Measurements from ENCODE around the gene GJA4.
"Not testable (repeated sequence)": the region's sequence is repeated elsewhere in the genome, so short reads cannot be mapped to it uniquely, and the experiment has no call there.

Gene GJA4

GRCh38 chr1:34792424-34792823 lies 375 bp upstream of the GJA4 start:
- no peak for DNase-seq

GRCh38 chr1:34794001-34794789 lies 1.4 kb downstream of the GJA4 start:
- no peak for DNase-seq

GRCh38 chr1:34794790-34795180 lies 2.0 kb downstream of the GJA4 start:
- DNase-seq = no peak

GRCh38 chr1:34795916-34796315 lies 3.1 kb downstream of the GJA4 start:
- no peak for DNase-seq

GRCh38 chr1:34796990-34797389 lies 4.2 kb downstream of the GJA4 start:
- no peak for DNase-seq

DNA sequence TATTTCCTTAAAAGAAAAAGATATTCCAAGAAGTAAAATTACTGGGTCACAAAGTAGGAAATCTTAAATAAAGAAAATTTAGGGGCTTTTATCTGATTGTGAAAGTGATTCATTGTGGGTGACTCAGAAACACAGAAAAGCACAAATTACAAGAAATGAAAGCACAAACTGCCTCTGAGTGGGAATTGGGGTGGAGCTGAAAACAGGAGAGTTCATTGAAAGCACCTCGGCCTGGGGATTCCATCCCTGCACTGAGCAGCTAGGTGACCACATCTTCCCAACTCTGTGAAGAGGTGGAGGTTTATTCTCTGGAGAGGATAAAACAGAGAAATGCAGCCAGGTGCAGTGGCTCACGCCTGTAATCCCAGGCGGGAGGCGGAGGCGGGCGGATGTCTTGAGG lies 7.4 kb downstream of the GJA4 start:
- DNase-seq = no peak

- no peak for DNase-seq
These were observed 11.0 kb downstream of the GJA4 start for GRCh38 chr1:34803770-34804169.

DNA sequence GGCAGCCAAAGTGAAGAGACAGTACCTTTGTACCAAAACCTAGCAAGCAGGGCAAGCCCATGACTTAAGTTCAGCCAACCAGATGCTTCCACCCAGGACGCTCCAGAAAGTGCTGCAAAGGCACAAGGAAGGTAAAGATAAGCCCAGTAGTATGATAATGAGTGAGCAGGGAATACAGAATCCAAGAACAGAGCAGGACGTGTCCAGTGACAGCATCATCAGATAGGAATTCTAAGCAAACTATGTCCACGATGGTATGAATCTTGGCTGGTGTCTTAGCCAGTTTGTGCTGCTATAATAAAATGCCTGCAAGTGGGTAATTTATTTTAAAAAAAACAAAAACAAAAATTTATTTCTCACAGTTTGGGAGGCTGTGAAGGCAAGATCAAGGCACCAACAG lies 13.6 kb downstream of the GJA4 start:
- DNase-seq = no peak

DNA sequence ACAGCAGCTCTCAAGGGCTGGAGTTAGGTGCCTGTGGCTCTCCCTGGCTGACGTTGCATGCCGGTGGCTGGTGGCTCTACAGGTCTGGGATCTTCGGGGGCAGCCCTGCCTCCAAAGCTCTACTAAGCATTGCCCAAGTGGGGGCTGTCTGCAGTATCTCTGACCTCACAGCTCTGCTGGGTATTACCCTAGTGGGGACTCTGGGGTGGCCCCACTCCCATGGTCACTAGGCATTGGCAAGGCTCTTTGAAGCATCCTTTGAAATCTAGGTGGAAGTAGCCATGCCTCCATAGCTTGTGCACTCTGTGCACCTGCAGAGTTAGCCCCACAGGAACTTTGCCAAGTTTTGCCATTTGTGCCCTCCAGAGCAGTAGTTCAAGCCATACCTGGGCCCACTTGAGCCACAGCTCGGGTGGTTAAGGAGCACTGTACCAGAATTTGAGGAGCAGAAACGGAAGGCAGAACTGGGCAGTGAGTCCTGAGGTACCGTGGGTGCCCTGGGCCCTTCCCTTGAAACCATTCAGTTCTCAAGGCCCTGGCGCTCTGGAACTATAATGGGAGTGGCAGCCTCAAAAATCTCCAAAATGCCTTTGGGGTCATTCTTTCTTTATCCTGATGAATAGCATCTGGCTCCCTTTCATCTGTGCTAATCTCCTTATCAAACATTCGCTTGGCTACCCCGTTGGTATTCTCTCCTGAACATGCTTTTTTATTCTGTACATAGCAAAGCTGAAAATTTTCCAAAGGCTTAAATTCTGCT lies 15.4 kb downstream of the GJA4 start:
- no peak for DNase-seq

DNA sequence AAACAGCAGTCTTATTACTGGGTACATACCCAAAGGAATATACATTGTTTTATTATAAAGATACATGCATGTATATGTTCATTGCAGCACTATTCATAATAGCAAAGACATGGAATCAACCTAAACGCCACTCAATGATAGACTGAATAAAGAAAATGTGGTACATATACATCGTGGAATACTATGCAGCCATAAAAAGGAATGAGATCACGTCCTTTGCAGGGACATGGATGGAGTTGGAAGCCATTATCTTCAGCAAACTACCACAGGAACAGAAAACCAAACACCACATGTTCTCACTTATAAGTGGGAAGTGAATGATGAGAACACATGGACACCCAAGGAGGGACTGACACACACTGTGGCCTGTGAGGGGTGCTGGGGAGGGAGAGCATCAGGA lies 18.0 kb downstream of the GJA4 start:
- DNase-seq = not testable (repeated sequence)

GRCh38 chr1:34816332-34816731 lies 23.5 kb downstream of the GJA4 start:
- DNase-seq = no peak

DNA sequence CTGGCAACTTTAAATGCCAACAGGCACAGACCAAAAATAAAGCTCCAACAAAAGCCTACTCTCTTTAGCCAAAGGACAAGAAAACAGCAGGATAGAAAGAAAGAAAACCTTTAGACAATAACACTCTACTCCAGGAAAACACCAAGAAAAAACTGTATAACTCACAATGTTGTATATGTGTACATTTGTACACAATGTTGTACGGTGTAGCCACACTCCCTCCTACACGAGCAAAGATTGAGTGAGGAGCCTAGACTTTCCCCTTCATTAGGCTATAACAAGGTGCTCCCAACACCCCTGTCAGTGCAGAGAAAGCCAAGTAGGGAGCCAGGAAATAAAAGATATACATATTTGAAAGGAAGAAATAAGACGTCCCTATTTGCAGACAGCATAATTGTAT lies 24.0 kb downstream of the GJA4 start:
- no peak for DNase-seq

GRCh38 chr1:34818862-34819261 lies 26.1 kb downstream of the GJA4 start:
- not testable (repeated sequence) for DNase-seq

GRCh38 chr1:34822202-34822601 lies 29.4 kb downstream of the GJA4 start:
- DNase-seq = no peak

DNA sequence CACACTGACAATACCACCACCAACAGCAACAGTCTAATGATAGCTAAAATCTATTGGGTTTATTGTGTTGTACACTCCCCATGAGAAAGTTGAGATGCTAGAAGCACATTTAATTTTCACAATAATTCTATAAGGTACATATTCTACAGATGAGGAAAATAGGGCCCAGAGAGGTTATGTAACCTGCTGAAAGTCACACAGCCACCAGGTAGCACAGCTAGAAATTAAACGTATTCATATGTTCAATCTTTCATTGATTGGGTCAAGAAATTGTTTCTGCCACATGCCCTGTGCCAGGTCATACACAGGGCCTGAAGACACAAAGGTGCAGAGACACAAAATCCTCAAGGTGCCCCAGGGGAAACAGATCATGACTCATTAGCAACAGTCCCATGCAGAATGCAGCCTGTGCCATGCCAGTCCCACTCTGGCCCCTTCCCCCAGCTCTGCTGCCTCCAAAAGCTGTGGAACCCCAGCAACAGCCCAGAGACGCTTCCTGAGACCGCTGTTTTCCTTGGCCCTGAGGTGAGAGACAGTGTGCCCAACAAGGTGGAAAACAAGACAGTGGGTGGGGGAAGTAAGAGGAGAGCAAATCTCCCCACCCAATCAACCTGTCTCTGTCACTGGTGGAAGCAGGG lies 32.1 kb downstream of the GJA4 start:
- no peak for DNase-seq

DNA sequence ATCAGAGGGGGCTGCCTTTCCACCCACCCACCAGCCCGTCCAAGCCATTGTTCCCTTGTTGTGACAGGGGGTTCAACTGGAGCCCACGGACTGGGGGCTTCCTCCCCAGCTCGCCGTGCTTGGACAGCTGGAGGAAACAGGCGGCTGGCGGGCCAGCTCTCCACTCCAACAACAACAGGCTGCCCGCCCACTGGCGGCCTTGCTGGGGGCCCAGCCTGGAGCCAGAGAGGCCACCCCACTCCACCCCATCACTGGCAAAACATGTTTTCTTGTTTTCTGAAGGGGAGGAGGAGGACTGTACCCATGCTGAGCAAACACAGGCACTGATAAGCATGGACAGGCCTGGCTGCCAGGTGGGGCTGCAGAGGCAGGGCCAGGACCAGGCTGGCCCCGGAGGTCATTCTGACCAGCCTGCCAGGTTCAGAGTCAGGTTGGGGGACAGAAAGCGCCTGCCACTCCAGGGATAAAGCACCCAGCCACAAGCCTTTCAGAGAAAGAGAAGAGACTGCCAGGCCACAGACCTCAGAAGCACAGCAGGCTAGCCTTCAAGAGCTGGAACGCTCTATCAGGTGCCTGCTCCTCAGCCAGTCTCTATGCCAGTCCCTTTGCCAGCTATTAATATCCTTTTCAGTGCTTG lies 32.8 kb downstream of the GJA4 start:
- DNase-seq = no peak

DNA sequence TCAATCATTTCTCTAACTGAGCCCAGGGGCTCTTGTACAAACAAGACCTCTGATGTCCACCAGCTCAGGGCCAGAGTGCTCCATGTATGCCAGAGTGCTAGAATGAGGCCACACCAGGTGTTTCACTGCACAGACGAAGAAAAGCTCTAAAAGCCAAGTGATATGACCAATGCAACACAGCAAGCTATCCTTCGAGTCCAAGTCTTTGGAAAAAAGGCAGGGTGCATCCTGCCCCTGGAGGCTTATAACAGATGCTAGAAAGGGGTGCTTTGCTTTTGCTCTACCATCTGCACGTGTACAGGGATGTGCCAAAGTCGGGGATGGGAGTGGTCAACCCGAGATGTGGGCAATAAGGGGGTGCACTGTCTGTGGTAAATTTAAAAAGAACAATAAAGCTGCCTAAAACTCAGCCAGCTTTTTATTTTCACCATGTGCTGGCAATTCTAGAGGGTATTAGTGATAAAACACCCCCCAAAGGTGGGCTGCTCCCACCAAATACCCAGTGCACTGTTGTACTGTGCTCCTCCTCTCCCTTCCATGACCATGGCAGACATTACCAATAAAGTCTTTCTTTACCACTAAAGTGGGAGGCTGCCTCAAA lies 34.6 kb downstream of the GJA4 start:
- no peak for DNase-seq

DNA sequence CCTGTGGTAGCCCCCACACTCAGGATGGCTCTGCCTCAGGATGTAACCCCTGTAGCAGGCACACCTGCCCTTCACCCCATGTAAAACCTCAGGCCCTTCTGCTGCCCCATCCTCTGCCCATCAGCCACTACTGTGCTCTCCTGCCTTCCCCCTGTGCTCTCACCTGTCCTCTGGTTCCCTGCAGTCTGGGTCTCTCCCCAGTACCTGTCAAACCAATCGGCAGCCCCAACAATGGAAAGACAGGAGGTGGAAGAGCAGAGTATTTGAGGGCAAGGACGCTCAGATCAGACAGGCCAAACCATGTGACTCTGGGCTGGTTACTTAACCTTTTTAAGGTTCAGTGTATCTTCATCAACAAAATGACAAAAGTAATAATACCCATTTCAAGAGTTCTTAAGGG lies 35.8 kb downstream of the GJA4 start:
- DNase-seq = no peak

DNA sequence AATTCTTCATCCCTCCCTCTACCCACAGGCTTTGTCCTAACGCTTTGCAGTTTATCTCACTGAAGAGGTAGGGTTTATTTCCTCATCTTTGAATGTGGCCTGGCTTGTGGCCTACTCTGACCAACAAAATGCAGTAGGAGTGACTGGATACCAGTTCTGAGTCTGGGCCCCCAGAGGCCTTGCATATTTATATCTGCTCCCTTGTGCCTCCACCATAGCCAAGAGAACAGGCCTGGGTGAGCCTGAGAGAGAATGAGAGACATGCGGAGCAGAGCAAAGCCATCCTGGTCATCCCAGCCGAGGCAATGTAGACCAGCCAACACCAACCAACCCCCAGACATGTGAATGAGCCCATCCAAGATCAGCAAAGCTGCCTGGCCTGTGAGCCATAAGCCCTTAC lies 36.5 kb downstream of the GJA4 start:
- DNase-seq = no peak

DNA sequence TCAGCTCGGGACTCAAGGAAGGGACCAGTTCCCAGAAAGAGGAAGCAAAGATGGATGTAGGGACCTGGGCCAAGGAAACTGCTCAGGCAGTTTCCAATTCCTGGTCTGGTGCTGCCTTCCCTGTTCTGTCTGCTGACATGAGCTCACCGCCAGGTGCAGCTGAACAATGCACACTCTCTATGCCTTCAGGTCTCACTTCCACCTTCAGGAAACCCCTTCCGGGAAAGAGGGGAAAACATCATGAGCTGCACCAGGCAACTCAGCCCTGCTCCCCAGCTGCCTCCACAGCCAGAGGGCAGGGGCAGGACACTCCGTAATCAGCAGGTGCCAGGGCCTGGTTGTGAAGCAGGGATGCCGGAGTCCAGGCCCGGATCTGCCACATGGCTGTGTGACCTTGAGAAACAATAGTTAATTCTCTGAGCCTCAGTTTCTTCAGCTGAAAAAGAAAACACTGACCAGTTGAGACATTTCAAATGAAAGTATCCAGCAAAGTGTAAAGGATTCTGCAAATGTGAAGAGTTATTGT lies 39.0 kb downstream of the GJA4 start:
- no peak for DNase-seq

DNA sequence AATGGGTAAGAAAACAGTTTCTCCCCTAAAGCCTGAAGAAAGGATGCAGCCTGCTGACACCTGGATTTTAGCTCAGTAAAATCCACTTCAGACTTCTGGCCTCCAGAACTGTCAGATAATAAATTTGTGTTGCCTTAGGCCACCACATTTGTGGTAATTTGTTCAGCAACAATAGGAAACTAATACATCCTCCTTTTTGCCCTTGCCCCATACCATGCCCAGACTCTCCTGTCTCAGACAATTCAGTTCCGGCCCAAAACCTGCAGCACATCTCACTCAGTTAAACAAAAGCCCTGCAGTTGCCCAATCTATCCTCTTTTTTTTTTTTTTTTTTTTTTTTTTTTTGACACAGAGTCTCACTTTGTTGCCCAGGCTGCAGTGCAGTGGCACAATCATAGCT lies 40.9 kb downstream of the GJA4 start:
- DNase-seq = no peak

DNA sequence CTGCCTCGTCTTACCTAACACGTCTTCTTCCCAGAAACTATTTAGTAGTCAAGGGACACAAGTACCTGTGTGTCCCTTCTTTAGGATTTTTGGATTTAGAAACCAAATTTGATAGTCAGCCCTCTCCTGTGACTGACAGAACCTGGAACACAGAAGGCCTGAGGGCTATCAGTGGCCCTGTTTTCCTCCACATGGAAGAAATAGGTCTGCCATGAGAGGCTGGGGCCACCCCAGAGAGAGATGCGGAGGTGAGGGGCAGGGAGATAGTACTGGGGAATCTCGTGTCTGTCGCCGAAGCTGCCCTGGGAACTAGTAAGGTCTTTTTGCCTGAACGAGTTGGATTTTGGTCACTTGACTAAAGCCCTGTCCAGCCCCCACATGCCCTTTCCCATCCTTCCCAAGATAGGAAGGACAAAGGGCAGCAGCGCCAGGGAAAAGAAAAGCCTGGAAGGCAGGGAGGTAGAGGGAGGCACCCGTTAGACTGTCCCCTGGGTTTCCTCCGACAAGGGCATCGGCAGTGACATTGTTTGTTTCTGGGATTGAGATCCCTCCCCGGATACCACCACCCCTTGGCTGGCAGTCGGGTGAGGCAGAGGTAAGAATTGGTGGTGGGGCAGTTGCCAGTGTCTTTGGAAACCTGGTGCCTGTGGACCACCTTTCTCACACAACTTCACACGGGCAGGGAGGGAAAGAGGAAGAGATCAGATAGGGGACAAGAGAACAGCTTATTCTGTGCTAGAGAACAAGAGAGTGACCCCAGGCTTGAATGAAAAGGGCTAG lies 46.9 kb downstream of the GJA4 start:
- no peak for DNase-seq
